ENCODE results near the gene DMGDH. TPM values are rescaled to one million over a fixed set of nuclear protein-coding genes. Genes with fewer than 3 reads are reported as not detected.

Gene DMGDH
- total RNA-seq, 1 donor from 2014 or later: 0.78 TPM

- H3K36me3 ChIP-seq: no peaks in the 10 kb centered on the region
Observed at GRCh38 chr5:79062436-79062835, 7.0 kb downstream of the DMGDH start.

GRCh38 chr5:79059674-79060073 lies 9.8 kb downstream of the DMGDH start:
- no peaks in the 10 kb centered on the region for H3K27me3 ChIP-seq
- TF ChIP-seq CTCF (IDR thresholded peaks at IDR 0.05): no peak
- intact Hi-C loops (cut with DNase I): no loop called here
- no peak overlapping the region for H3K4me3 ChIP-seq
- no peaks in the 10 kb centered on the region for H3K4me1 ChIP-seq
- ATAC-seq (no peak), DNase-seq (no peak)
- no peaks in the 10 kb centered on the region for H3K36me3 ChIP-seq
- no peak overlapping the region for H3K27ac ChIP-seq
- no peaks in the 10 kb centered on the region for H3K9me3 ChIP-seq

More at GRCh38 chr5:79062436-79062835, 7.0 kb downstream of the DMGDH start:
- intact Hi-C loops (cut with DNase I): no loop called here
- no peak for DNase-seq
- TF ChIP-seq CTCF (IDR thresholded peaks at IDR 0.05): no peak
- H3K27me3 ChIP-seq: no peaks in the 10 kb centered on the region
- no peak overlapping the region for H3K4me3 ChIP-seq
- H3K27ac ChIP-seq: no peak overlapping the region
- no peaks in the 10 kb centered on the region for H3K4me1 ChIP-seq
- no peaks in the 10 kb centered on the region for H3K9me3 ChIP-seq
- ATAC-seq: no peak

- ATAC-seq (no peak), DNase-seq (no peak)
- intact Hi-C loops (cut with DNase I): no loop called here
- TF ChIP-seq CTCF (IDR thresholded peaks at IDR 0.05): no peak
- Histone ChIP-seq H3K27ac (no peak overlapping the region), H3K4me1 (no peaks in the 10 kb centered on the region), H3K27me3 (no peaks in the 10 kb centered on the region), H3K36me3 (no peaks in the 10 kb centered on the region), H3K9me3 (no peaks in the 10 kb centered on the region), H3K4me3 (no peak overlapping the region)
Observed at GRCh38 chr5:79056847-79057246, 12.6 kb downstream of the DMGDH start.

- ATAC-seq (no peak), DNase-seq (no peak)
- Histone ChIP-seq H3K27me3 (no peaks in the 10 kb centered on the region), H3K4me3 (no peak overlapping the region), H3K9me3 (no peaks in the 10 kb centered on the region), H3K4me1 (no peaks in the 10 kb centered on the region), H3K27ac (no peak overlapping the region), H3K36me3 (no peaks in the 10 kb centered on the region)
- intact Hi-C loops (cut with DNase I): no loop called here
- no peak for TF ChIP-seq CTCF (IDR thresholded peaks at IDR 0.05)
Observed at GRCh38 chr5:79055017-79055416, 14.5 kb downstream of the DMGDH start.

- H3K4me3 ChIP-seq: no peak overlapping the region
- no peak overlapping the region for H3K27ac ChIP-seq
- DNase-seq (no peak), ATAC-seq (no peak)
- H3K36me3 ChIP-seq: no peaks in the 10 kb centered on the region
- intact Hi-C loops (cut with DNase I): no loop called here
- H3K27me3 ChIP-seq: no peaks in the 10 kb centered on the region
- H3K9me3 ChIP-seq: no peaks in the 10 kb centered on the region
- no peaks in the 10 kb centered on the region for H3K4me1 ChIP-seq
- TF ChIP-seq CTCF (IDR thresholded peaks at IDR 0.05): no peak
Observed at GRCh38 chr5:79053321-79053720, 16.2 kb downstream of the DMGDH start.

- no peak overlapping the region for H3K4me3 ChIP-seq
- intact Hi-C loops (cut with DNase I): no loop called here
- H3K27ac ChIP-seq: no peak overlapping the region
- no peak for DNase-seq
- no peak for ATAC-seq
- H3K27me3 ChIP-seq: no peaks in the 10 kb centered on the region
- H3K9me3 ChIP-seq: no peaks in the 10 kb centered on the region
- H3K36me3 ChIP-seq: no peaks in the 10 kb centered on the region
- H3K4me1 ChIP-seq: no peaks in the 10 kb centered on the region
- TF ChIP-seq CTCF (IDR thresholded peaks at IDR 0.05): no peak
Observed at GRCh38 chr5:79050498-79050897, 19.0 kb downstream of the DMGDH start.
